HCT116 (cell line): ENCODE results near the gene MFGE8. TPM values are rescaled to one million over a fixed set of nuclear protein-coding genes. Genes with fewer than 3 reads are reported as not detected.

Source experiments
- ATAC-seq: fragments of 200-7000 bp; cut with Tn5 transposase; 2 replicates; pipeline ENCODE4 v1.9.1; 2020; ENCODE audit warnings: mild to moderate bottlenecking, moderate library complexity
- BruUV-seq: library from RNA; stranded (reverse); fragments of 400-500 nt; replicated peaks from 2 replicates; lab custom pipeline; 2021; lab: Mats Ljungman, UMichigan
- CTCF ChIA-PET: fragments of 300-600 bp; sonication (Branson Sonifier 250); formaldehyde crosslinking; loops from one replicate; lab custom pipeline; 2021; ENCODE audit warnings: antibody characterized with exemption; lab: Charles Lee
- POLR2A ChIA-PET: fragments of 300-600, 350-600 bp; sonication (Branson Sonifier 250); formaldehyde crosslinking; loops from one replicate; lab custom pipeline; 2021; ENCODE audit warnings: antibody characterized with exemption; lab: Charles Lee
- RAD21 ChIA-PET, 2 experiments: fragments of 300-600 bp; sonication (Branson Sonifier 250); formaldehyde crosslinking; loops; one replicate each; lab custom pipeline; 2023; ENCODE audit warnings: low total read pairs in 2 of 2; ENCODE audit not compliant: uncharacterized antibody in 2 of 2, unreplicated experiment in 2 of 2, low non-redundant PET in 1 of 2; lab: Charles Lee
- DNase-seq: peaks from one replicate; pipeline ENCODE4 v3.0.0-alpha.2; 2010; ENCODE audit warnings: low read depth, low spot score
- H2AFZ ChIP-seq: fragments of 200-600 bp; shearing (Covaris generic), sonication (generic); 2 replicates; pipeline ENCODE4 v1.6.1; 2017; ENCODE audit warnings: low read depth, mixed run types, mixed read lengths, antibody characterized with exemption, low read length; ENCODE audit not compliant: poor library complexity, severe bottlenecking
- H3K27ac ChIP-seq: 2 replicates; pipeline ENCODE4 v1.5.1; 2012; ENCODE audit warnings: low read depth, low read length
- H3K27me3 ChIP-seq: fragments of 200-600 bp; sonication (generic); 2 replicates; pipeline ENCODE4 v1.6.1; 2016; ENCODE audit warnings: mixed run types, low read length, mixed read lengths; ENCODE audit not compliant: insufficient read depth
- H3K36me3 ChIP-seq, 2 experiments: fragments of 200-500 bp in 1 of 2; fragments of 200-600 bp in 1 of 2; sonication (Bioruptor generic) in 1 of 2; sonication (generic) in 1 of 2; 2 replicates each; pipeline versions ENCODE4 v1.5.1 to v1.6.1; 2014 to 2016; ENCODE audit warnings: low read length in 2 of 2, inconsistent platforms in 1 of 2, mixed read lengths in 1 of 2, mixed run types in 1 of 2; ENCODE audit not compliant: insufficient read depth in 2 of 2, control insufficient read depth in 1 of 2
- H3K4me1 ChIP-seq, 2 experiments: fragments of 200-600 bp in 1 of 2; sonication (generic) in 1 of 2; 2 replicates each; pipeline versions ENCODE4 v1.5.1 to v1.6.1; 2012 to 2017; ENCODE audit warnings: low read length in 2 of 2, inconsistent platforms in 1 of 2, mild to moderate bottlenecking in 1 of 2, mixed read lengths in 1 of 2, mixed run types in 1 of 2, moderate library complexity in 1 of 2; ENCODE audit not compliant: insufficient read depth in 2 of 2, control insufficient read depth in 1 of 2
- H3K4me2 ChIP-seq: fragments of 200-600 bp; sonication (generic); 2 replicates; pipeline ENCODE4 v1.6.1; 2017; ENCODE audit warnings: mixed run types, low read length, mixed read lengths
- H3K4me3 ChIP-seq, 2 experiments: fragments of 200-600 bp in 1 of 2; sonication (generic) in 1 of 2; replicated peaks in 1 of 2; 2 replicates each; pipeline ENCODE4 v1.5.1; 2011 to 2016; ENCODE audit warnings: low read length in 2 of 2, control low read depth in 1 of 2, low read depth in 1 of 2, mild to moderate bottlenecking in 1 of 2, mixed read lengths in 1 of 2, mixed run types in 1 of 2
- H3K79me2 ChIP-seq: fragments of 200-600 bp; sonication (generic); 2 replicates; pipeline ENCODE4 v1.6.1; 2017; ENCODE audit warnings: mild to moderate bottlenecking, mixed run types, low read length, moderate library complexity, mixed read lengths; ENCODE audit not compliant: insufficient read depth
- H3K9ac ChIP-seq: fragments of 200-600 bp; sonication (generic); 2 replicates; pipeline ENCODE4 v1.6.1; 2016; ENCODE audit warnings: low read length, mixed read lengths
- H3K9me2 ChIP-seq: fragments of 200-600 bp; sonication (generic), shearing (Covaris generic); 2 replicates; pipeline ENCODE4 v1.6.1; 2017; ENCODE audit warnings: mixed run types, mild to moderate bottlenecking, moderate library complexity; ENCODE audit not compliant: insufficient read depth
- H3K9me3 ChIP-seq, 2 experiments: fragments of 200-500 bp in 1 of 2; fragments of 200-600 bp in 1 of 2; sonication (Bioruptor generic) in 1 of 2; sonication (generic) in 1 of 2; 2 replicates each; pipeline ENCODE4 v1.6.1; 2014 to 2017; ENCODE audit warnings: low read length in 2 of 2, mixed read lengths in 2 of 2, inconsistent platforms in 1 of 2, low read depth in 1 of 2, mild to moderate bottlenecking in 1 of 2, mixed run types in 1 of 2, moderate library complexity in 1 of 2; ENCODE audit not compliant: control insufficient read depth in 1 of 2, insufficient read depth in 1 of 2
- H4K20me1 ChIP-seq: fragments of 200-600 bp; sonication (generic), shearing (Covaris generic); 2 replicates; pipeline ENCODE4 v1.6.1; 2017; ENCODE audit warnings: mixed run types, mild to moderate bottlenecking, moderate library complexity; ENCODE audit not compliant: insufficient read depth
- CBX3 ChIP-seq: IDR thresholded peaks from 2 replicates; pipeline ENCODE4 v1.6.1; 2012; ENCODE audit warnings: low read depth
- CTCF ChIP-seq, 3 experiments: fragments of 200-600 bp in 1 of 3; sonication (generic) in 1 of 3; IDR thresholded peaks in 2 of 3; conservative IDR thresholded peaks in 1 of 3; 2 replicates each; pipeline ENCODE4 v1.5.1; 2012 to 2017; ENCODE audit warnings: low read depth in 2 of 3, low read length in 2 of 3, antibody characterized with exemption in 1 of 3, borderline replicate concordance in 1 of 3, control low read depth in 1 of 3, mild to moderate bottlenecking in 1 of 3, mixed read lengths in 1 of 3, mixed run types in 1 of 3, moderate library complexity in 1 of 3; ENCODE audit not compliant: insufficient read depth in 1 of 3
- EZH2 ChIP-seq: fragments of 200-600 bp; sonication (generic); IDR thresholded peaks from 2 replicates; pipeline ENCODE4 v1.6.1; 2017; ENCODE audit warnings: antibody characterized with exemption, mixed run types
- EZH2phosphoT487 ChIP-seq: fragments of 200-600 bp; IDR thresholded peaks from 2 replicates; pipeline ENCODE4 v1.6.1; 2018; ENCODE audit warnings: antibody characterized with exemption, borderline replicate concordance
- JUND ChIP-seq: IDR thresholded peaks from 2 replicates; pipeline ENCODE4 v1.6.1; 2012
- REST ChIP-seq: IDR thresholded peaks from 2 replicates; pipeline ENCODE4 v1.6.1; 2012; ENCODE audit warnings: low read depth
- SP1 ChIP-seq: IDR thresholded peaks from 2 replicates; pipeline ENCODE4 v1.6.1; 2012; ENCODE audit warnings: low read depth
- ZBTB33 ChIP-seq: IDR thresholded peaks from 2 replicates; pipeline ENCODE4 v1.6.1; 2011; ENCODE audit warnings: mild to moderate bottlenecking, low read length, moderate library complexity; ENCODE audit not compliant: insufficient replicate concordance; ENCODE audit errors: extremely low read depth
- intact Hi-C: fragments of 100-400 bp; cut with micrococcal nuclease; formaldehyde crosslinking; loops from 2 replicates; pipeline ENCODE4 v1.10.0; 2022
- total RNA-seq: library from RNA; stranded (reverse); gene quantifications from one replicate; pipeline ENCODE4 v1.2.1, GENCODE V29; 2021; ENCODE audit not compliant: unreplicated experiment

MFGE8 gene
- total RNA-seq, 1 experiment from 2014 or later, result 70.7 TPM

- no peak for TF ChIP-seq REST
- peak; percentile 82 for TF ChIP-seq CBX3
- TF ChIP-seq, all 23 proteins: peak for 12
Measured at GRCh38 chr15:88918738-88919137, 5.6 kb upstream of the MFGE8 start (continued).

- ATAC-seq (no peak), DNase-seq (no peak)
- POLR2A ChIA-PET, result interaction anchor here (0.7 kb wide), 1 partner anchor 179 kb away, joined by 3 read pairs; no protein-coding TSS in a partner anchor
- Histone ChIP-seq H4K20me1 (no peaks in the 10 kb centered on the region), H3K4me2 (peak overlapping the region; percentile 59), H3K9ac (no peak overlapping the region), H3K27me3 (no peaks in the 10 kb centered on the region), H3K36me3 (no peaks in the 10 kb centered on the region), H2AFZ (no peak overlapping the region), H3K9me3 (no peaks in the 10 kb centered on the region), H3K79me2 (no peaks in the 10 kb centered on the region), H3K9me2 (no peaks in the 10 kb centered on the region), H3K27ac (no peak overlapping the region), H3K4me1 (peaks cover 41 to 51% of the 10 kb centered on the region in 2 experiments), H3K4me3 (no peak overlapping the region)
- RAD21 ChIA-PET, result no interaction called here
- TF ChIP-seq JUND (no peak), EZH2phosphoT487 (no peak), CTCF (IDR thresholded peaks at IDR 0.05 in 2 of 3, conservative IDR thresholded peaks at IDR 0.05 in 1 of 3; ENCODE audit: borderline replicate concordance in 1 of 3, insufficient read depth in 1 of 3, low read depth in 2 of 3, low read length in 2 of 3) (no peak), CBX3 (no peak), SP1 (no peak), REST (no peak), ZBTB33 (no peak), EZH2 (no peak)
- BruUV-seq, result no TSS peak
- intact Hi-C loops, result no loop called here
- CTCF ChIA-PET, result no interaction called here
Measured at GRCh38 chr15:88917760-88918159, 4.6 kb upstream of the MFGE8 start.
